ENCODE data around the gene MTFR1L.

MTFR1L gene

DNA sequence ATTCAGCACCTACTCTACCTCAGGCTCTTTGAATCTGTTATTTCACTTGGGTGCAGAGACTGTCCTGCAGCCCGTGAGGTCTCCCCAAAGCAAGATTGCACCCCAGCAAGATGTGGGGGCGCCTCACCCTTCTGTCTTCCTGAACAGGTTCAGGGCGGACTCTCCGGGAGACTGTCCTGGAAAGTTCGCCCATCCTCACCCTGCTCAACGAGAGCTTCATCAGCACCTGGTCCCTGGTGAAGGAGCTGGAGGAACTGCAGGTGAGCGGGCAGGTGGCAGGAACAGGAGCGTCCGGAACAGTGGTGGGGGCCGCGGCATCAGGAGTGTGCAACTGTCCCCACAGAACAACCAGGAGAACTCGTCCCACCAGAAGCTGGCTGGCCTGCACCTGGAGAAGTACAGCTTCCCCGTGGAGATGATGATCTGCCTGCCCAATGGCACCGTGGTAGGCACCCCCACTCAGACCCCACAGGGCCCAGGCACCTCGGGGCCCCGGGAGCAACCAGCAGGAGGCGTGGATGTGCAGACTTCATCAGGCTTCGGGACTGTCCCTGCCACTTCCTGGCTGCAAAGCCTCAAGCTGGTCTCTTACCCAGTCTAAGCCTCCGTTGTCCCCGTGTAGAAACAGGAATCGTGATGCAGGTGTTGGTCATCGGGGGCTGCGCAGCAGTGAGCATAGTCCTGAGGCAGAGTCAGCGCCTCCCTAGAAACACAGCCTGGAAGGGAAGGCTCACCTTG lies 5.9 kb upstream of the MTFR1L start:
- TF ChIP-seq CREB1 (IDR thresholded peaks at IDR 0.05; ENCODE audit: low read depth) (no peak), CEBPB (IDR thresholded peaks at IDR 0.05) (no peak), FOXM1 (IDR thresholded peaks at IDR 0.05; ENCODE audit: borderline replicate concordance, low read depth) (no peak), EGR1 (IDR thresholded peaks at IDR 0.05) (no peak), EP300 (IDR thresholded peaks at IDR 0.05; ENCODE audit: borderline replicate concordance) (no peak)

DNA sequence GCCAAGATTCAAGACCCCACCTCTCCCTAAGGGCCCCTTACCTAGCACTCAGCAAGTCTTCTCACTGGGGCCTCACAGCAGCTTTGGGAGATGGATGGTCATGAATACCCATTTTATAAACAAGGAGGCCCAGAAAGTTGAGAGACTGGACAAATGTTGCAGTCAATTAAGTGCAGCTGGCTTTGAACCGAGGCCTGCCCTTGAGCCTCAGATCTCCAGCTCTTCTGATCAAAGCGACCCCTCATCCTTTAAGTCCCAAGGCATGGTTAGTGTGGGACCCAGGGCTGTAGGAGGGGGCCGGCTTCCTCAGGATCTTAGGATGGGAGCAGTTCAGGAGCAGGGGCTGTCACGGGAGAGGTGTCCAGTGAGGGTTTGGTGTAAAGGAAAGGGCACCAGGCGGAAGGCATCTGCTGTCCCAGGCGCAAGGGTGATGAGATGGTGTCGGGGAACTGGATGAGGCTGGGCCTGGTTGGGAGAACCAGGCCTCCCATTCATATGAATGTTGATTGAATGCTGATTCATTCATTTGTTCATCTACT lies 5.1 kb upstream of the MTFR1L start:
- TF ChIP-seq NFIC (IDR thresholded peaks at IDR 0.05) (no peak), EGR1 (IDR thresholded peaks at IDR 0.05) (no peak), TCF12 (IDR thresholded peaks at IDR 0.05; ENCODE audit: low read depth) (no peak), MAX (IDR thresholded peaks at IDR 0.05) (no peak), FOXM1 (IDR thresholded peaks at IDR 0.05; ENCODE audit: borderline replicate concordance, low read depth) (no peak), REST (IDR thresholded peaks at IDR 0.05; ENCODE audit: low read depth) (no peak), EP300 (IDR thresholded peaks at IDR 0.05; ENCODE audit: borderline replicate concordance) (no peak), YY1 (IDR thresholded peaks at IDR 0.05; ENCODE audit: low read depth) (no peak)
- TF ChIP-seq, protein P1, sequence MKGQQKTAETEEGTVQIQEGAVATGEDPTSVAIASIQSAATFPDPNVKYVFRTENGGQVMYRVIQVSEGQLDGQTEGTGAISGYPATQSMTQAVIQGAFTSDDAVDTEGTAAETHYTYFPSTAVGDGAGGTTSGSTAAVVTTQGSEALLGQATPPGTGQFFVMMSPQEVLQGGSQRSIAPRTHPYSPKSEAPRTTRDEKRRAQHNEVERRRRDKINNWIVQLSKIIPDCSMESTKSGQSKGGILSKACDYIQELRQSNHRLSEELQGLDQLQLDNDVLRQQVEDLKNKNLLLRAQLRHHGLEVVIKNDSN (IDR thresholded peaks at IDR 0.05), result no peak

GRCh38 chr1:25815208-25816111 lies 4.3 kb upstream of the MTFR1L start:
- TF ChIP-seq FOXM1 (IDR thresholded peaks at IDR 0.05; ENCODE audit: borderline replicate concordance, low read depth), result no peak
- TF ChIP-seq MAX (IDR thresholded peaks at IDR 0.05), result no peak
- no peak for TF ChIP-seq REST (IDR thresholded peaks at IDR 0.05; ENCODE audit: low read depth)
- TF ChIP-seq TAF1 (IDR thresholded peaks at IDR 0.05; ENCODE audit: low read depth), result no peak
- no peak for TF ChIP-seq YY1 (IDR thresholded peaks at IDR 0.05; ENCODE audit: low read depth)
- TF ChIP-seq ZBTB7A (IDR thresholded peaks at IDR 0.05; ENCODE audit: low read depth), result no peak
- TF ChIP-seq EP300 (IDR thresholded peaks at IDR 0.05; ENCODE audit: borderline replicate concordance), result no peak
- TF ChIP-seq, protein P1 (IDR thresholded peaks at IDR 0.05), result no peak
- TF ChIP-seq CEBPB (IDR thresholded peaks at IDR 0.05), result no peak
- TF ChIP-seq TCF12 (IDR thresholded peaks at IDR 0.05; ENCODE audit: low read depth), result no peak
- no peak for TF ChIP-seq NFIC (IDR thresholded peaks at IDR 0.05)
- TF ChIP-seq RAD21 (IDR thresholded peaks at IDR 0.05; ENCODE audit: low read depth), result no peak
- TF ChIP-seq TEAD4 (IDR thresholded peaks at IDR 0.05), result no peak
- no peak for TF ChIP-seq CREB1 (IDR thresholded peaks at IDR 0.05; ENCODE audit: low read depth)
- TF ChIP-seq EGR1 (IDR thresholded peaks at IDR 0.05), result no peak

DNA sequence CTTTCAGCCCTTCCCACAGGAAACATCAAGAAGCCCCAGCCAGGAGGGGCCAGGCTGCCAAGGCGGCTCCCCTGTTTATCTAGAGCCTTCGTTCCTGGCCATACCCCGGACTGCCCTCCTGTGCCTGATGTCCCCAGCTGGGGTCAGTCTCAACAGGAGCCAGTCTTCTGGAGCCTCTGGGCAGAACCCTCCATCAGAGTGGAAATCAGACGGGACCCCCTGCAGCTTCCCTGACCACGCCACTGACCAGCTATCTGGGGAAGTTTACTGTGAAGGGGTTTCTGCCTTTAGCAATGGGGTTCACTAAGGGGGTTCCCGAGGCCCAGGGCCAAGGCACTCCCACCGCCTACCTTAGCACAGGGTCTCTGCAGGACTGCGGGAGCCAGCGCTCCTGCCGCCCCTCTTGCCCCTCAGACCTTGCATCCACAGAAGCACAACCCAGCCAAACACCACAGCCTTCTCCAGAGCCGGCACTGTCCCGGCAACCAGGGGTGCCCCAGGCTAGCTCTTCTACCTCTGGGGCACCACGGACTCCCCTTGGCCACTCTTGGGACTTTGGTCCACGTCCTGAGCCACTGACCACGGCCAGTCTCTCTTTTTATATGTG lies 3.5 kb upstream of the MTFR1L start:
- TF ChIP-seq EGR1 (IDR thresholded peaks at IDR 0.05), result no peak
- TF ChIP-seq CEBPB (IDR thresholded peaks at IDR 0.05), result no peak
- no peak for TF ChIP-seq ZBTB7A (IDR thresholded peaks at IDR 0.05; ENCODE audit: low read depth)
- TF ChIP-seq TEAD4 (IDR thresholded peaks at IDR 0.05), result no peak

GRCh38 chr1:25817840-25818501 lies 1.8 kb upstream of the MTFR1L start:
- TF ChIP-seq CEBPB (IDR thresholded peaks at IDR 0.05) (no peak), ZBTB7A (IDR thresholded peaks at IDR 0.05; ENCODE audit: low read depth) (no peak), FOXM1 (IDR thresholded peaks at IDR 0.05; ENCODE audit: borderline replicate concordance, low read depth) (no peak), TAF1 (IDR thresholded peaks at IDR 0.05; ENCODE audit: low read depth) (no peak), TCF12 (IDR thresholded peaks at IDR 0.05; ENCODE audit: low read depth) (no peak)
